ENCODE results near the gene RNF11. TPM values are rescaled to one million over a fixed set of nuclear protein-coding genes. Genes with fewer than 3 reads are reported as not detected.
"Not testable (repeated sequence)": the region's sequence is repeated elsewhere in the genome, so short reads cannot be mapped to it uniquely, and the experiment has no call there.

The RNF11 gene
- polyA plus RNA-seq, 1 donor from 2014 or later, result 210 TPM

DNA sequence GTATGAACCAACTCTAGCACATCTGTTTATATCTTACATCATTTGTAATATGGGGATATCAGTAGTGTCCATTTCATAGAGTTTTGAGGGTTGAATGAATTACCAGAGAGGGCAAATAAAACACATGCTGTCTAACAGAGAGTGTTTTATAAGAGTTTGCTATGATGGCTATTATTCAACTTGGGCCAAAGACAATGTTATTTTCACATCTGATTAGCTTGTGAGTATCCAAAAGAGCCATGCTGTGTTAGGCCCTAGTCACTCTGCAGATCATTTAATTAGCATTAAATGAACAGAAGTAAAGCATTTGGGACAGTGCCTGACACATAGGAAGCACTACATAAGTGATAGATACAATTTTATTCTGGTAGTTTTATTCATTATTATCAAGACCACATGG, 4.2 kb upstream of the RNF11 start:
- no peaks in the 10 kb centered on the region for H3K9me2 ChIP-seq (ENCODE audit: insufficient read depth, low read length)
- H3K4me3 ChIP-seq (ENCODE audit: low read length), result no peak overlapping the region
- H3K36me3 ChIP-seq (ENCODE audit: insufficient read depth, low read length), result no peaks in the 10 kb centered on the region
- H3K27me3 ChIP-seq (ENCODE audit: insufficient read depth, low read depth, low read length), result no peaks in the 10 kb centered on the region
- no peaks in the 10 kb centered on the region for H3K9me3 ChIP-seq (ENCODE audit: low read length)
- H3K4me2 ChIP-seq (ENCODE audit: low read length), result no peak overlapping the region
- TF ChIP-seq EZH2 (IDR thresholded peaks at IDR 0.05; ENCODE audit: borderline replicate concordance, insufficient read depth, low read length, poor library complexity, severe bottlenecking), result no peak
- TF ChIP-seq MXI1 (conservative IDR thresholded peaks at IDR 0.05; ENCODE audit: poor library complexity, severe bottlenecking), result no peak
- no peak for TF ChIP-seq POLR2AphosphoS5 (IDR thresholded peaks at IDR 0.05)
- TF ChIP-seq, protein P1, sequence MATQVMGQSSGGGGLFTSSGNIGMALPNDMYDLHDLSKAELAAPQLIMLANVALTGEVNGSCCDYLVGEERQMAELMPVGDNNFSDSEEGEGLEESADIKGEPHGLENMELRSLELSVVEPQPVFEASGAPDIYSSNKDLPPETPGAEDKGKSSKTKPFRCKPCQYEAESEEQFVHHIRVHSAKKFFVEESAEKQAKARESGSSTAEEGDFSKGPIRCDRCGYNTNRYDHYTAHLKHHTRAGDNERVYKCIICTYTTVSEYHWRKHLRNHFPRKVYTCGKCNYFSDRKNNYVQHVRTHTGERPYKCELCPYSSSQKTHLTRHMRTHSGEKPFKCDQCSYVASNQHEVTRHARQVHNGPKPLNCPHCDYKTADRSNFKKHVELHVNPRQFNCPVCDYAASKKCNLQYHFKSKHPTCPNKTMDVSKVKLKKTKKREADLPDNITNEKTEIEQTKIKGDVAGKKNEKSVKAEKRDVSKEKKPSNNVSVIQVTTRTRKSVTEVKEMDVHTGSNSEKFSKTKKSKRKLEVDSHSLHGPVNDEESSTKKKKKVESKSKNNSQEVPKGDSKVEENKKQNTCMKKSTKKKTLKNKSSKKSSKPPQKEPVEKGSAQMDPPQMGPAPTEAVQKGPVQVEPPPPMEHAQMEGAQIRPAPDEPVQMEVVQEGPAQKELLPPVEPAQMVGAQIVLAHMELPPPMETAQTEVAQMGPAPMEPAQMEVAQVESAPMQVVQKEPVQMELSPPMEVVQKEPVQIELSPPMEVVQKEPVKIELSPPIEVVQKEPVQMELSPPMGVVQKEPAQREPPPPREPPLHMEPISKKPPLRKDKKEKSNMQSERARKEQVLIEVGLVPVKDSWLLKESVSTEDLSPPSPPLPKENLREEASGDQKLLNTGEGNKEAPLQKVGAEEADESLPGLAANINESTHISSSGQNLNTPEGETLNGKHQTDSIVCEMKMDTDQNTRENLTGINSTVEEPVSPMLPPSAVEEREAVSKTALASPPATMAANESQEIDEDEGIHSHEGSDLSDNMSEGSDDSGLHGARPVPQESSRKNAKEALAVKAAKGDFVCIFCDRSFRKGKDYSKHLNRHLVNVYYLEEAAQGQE (IDR thresholded peaks at IDR 0.05; ENCODE audit: borderline replicate concordance), result no peak
- no peak for TF ChIP-seq SMC3 (conservative IDR thresholded peaks at IDR 0.05; ENCODE audit: poor library complexity)
- no peak for TF ChIP-seq RAD21 (conservative IDR thresholded peaks at IDR 0.05)
- no peak for TF ChIP-seq TAF1 (IDR thresholded peaks at IDR 0.05; ENCODE audit: low read depth)
- TF ChIP-seq, protein P2, sequence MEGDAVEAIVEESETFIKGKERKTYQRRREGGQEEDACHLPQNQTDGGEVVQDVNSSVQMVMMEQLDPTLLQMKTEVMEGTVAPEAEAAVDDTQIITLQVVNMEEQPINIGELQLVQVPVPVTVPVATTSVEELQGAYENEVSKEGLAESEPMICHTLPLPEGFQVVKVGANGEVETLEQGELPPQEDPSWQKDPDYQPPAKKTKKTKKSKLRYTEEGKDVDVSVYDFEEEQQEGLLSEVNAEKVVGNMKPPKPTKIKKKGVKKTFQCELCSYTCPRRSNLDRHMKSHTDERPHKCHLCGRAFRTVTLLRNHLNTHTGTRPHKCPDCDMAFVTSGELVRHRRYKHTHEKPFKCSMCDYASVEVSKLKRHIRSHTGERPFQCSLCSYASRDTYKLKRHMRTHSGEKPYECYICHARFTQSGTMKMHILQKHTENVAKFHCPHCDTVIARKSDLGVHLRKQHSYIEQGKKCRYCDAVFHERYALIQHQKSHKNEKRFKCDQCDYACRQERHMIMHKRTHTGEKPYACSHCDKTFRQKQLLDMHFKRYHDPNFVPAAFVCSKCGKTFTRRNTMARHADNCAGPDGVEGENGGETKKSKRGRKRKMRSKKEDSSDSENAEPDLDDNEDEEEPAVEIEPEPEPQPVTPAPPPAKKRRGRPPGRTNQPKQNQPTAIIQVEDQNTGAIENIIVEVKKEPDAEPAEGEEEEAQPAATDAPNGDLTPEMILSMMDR (IDR thresholded peaks at IDR 0.05; ENCODE audit: poor library complexity, severe bottlenecking), result no peak
- TF ChIP-seq EP300 (conservative IDR thresholded peaks at IDR 0.05; ENCODE audit: poor library complexity, severe bottlenecking), result no peak
- H3K27ac ChIP-seq (ENCODE audit: low read length), result no peak overlapping the region
- H3K9ac ChIP-seq (ENCODE audit: low read length), result no peak overlapping the region
- no peaks in the 10 kb centered on the region for H4K20me1 ChIP-seq (ENCODE audit: insufficient read depth)
- H2AFZ ChIP-seq (ENCODE audit: low read depth, low read length), result no peak overlapping the region
- peaks cover 5% of the 10 kb centered on the region for H3K79me2 ChIP-seq (replicated peaks; ENCODE audit: insufficient read depth, low read length)
- no peaks in the 10 kb centered on the region for H3F3A ChIP-seq (ENCODE audit: insufficient read depth, low read length, poor library complexity, severe bottlenecking)

DNA sequence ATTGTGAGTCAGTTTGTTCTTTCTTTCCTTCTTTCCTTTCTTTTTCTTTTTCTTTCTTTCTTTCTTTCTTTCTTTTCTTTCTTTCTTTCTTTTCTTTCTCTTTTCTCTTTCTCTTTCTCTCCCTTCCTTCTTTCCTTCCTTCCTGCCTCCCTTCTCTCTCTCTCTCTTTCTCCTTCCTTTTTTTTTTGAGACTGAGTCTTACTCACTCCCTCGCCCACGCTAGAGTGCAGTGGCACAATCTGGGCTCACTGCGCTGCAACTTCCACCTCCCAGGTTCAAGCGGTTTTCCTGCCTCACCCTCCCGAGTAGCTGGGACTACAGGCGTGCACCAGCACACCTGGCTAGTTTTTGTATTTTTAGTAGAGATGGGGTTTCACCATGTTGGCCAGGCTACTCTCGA, 1.8 kb upstream of the RNF11 start:
- H3K36me3 ChIP-seq (ENCODE audit: insufficient read depth, low read length); H3K9me2 ChIP-seq (ENCODE audit: insufficient read depth, low read length); H2AFZ ChIP-seq (ENCODE audit: low read depth, low read length); H3F3A ChIP-seq (ENCODE audit: insufficient read depth, low read length, poor library complexity, severe bottlenecking); H3K27ac ChIP-seq (ENCODE audit: low read length); H4K20me1 ChIP-seq (ENCODE audit: insufficient read depth); H3K4me2 ChIP-seq (ENCODE audit: low read length); H3K9ac ChIP-seq (ENCODE audit: low read length); H3K27me3 ChIP-seq (ENCODE audit: insufficient read depth, low read depth, low read length); H3K9me3 ChIP-seq (ENCODE audit: low read length); H3K4me3 ChIP-seq (ENCODE audit: low read length): not testable (repeated sequence)
- H3K79me2 ChIP-seq (replicated peaks; ENCODE audit: insufficient read depth, low read length), result peaks cover 28% of the 10 kb centered on the region
